ENCODE data around the gene RAB40B.
"Not testable (repeated sequence)": the region's sequence is repeated elsewhere in the genome, so short reads cannot be mapped to it uniquely, and the experiment has no call there.

The RAB40B gene

GRCh38 chr17:82657926-82658325 is 40.6 kb downstream of the RAB40B start:
- no peak for DNase-seq
- Histone ChIP-seq H3K27ac (no peak overlapping the region), H3K27me3 (replicated peaks) (no peaks in the 10 kb centered on the region), H3K4me3 (ENCODE audit: low read depth, low read length) (no peak overlapping the region), H3K36me3 (replicated peaks) (no peaks in the 10 kb centered on the region)
- in situ Hi-C loops (cut with HindIII; ENCODE audit: low pct_ligation_motif_present, low sequenced_read_pairs), result no loop called here
- TF ChIP-seq CTCF (IDR thresholded peaks at IDR 0.05; ENCODE audit: low read depth, low read length, missing control alignments), result no peak

GRCh38 chr17:82656266-82656665 is 42.2 kb downstream of the RAB40B start:
- no peak for DNase-seq
- Histone ChIP-seq H3K27ac (no peak overlapping the region), H3K27me3 (replicated peaks) (no peaks in the 10 kb centered on the region), H3K36me3 (replicated peaks) (no peaks in the 10 kb centered on the region), H3K4me3 (ENCODE audit: low read depth, low read length) (no peak overlapping the region)
- in situ Hi-C loops (cut with HindIII; ENCODE audit: low pct_ligation_motif_present, low sequenced_read_pairs), result no loop called here
- no peak for TF ChIP-seq CTCF (IDR thresholded peaks at IDR 0.05; ENCODE audit: low read depth, low read length, missing control alignments)

GRCh38 chr17:82655523-82655922 is 43.0 kb downstream of the RAB40B start:
- no peak for TF ChIP-seq CTCF (IDR thresholded peaks at IDR 0.05; ENCODE audit: low read depth, low read length, missing control alignments)
- Histone ChIP-seq H3K27ac (no peak overlapping the region), H3K4me3 (ENCODE audit: low read depth, low read length) (no peak overlapping the region), H3K27me3 (replicated peaks) (no peaks in the 10 kb centered on the region), H3K36me3 (replicated peaks) (no peaks in the 10 kb centered on the region)
- in situ Hi-C loops (cut with HindIII; ENCODE audit: low pct_ligation_motif_present, low sequenced_read_pairs), result no loop called here
- no peak for DNase-seq

GRCh38 chr17:82655038-82655479 is 43.4 kb downstream of the RAB40B start:
- no peak overlapping the region for H3K27ac ChIP-seq
- no peak overlapping the region for H3K4me3 ChIP-seq (ENCODE audit: low read depth, low read length)
- in situ Hi-C loops (cut with HindIII; ENCODE audit: low pct_ligation_motif_present, low sequenced_read_pairs), result no loop called here
- no peaks in the 10 kb centered on the region for H3K27me3 ChIP-seq (replicated peaks)
- peak; percentile 10 for DNase-seq
- no peak for TF ChIP-seq CTCF (IDR thresholded peaks at IDR 0.05; ENCODE audit: low read depth, low read length, missing control alignments)
- no peaks in the 10 kb centered on the region for H3K36me3 ChIP-seq (replicated peaks)

GRCh38 chr17:82654611-82655010 is 43.9 kb downstream of the RAB40B start:
- H3K4me3 ChIP-seq (ENCODE audit: low read depth, low read length); DNase-seq; H3K27ac ChIP-seq; H3K36me3 ChIP-seq (replicated peaks); H3K27me3 ChIP-seq (replicated peaks); in situ Hi-C loops (cut with HindIII; ENCODE audit: low pct_ligation_motif_present, low sequenced_read_pairs): not testable (repeated sequence)

- H3K27ac ChIP-seq, result no peak overlapping the region
- no peaks in the 10 kb centered on the region for H3K27me3 ChIP-seq (replicated peaks)
- no peak for TF ChIP-seq CTCF (IDR thresholded peaks at IDR 0.05; ENCODE audit: low read depth, low read length, missing control alignments)
- no peak for DNase-seq
- no peak overlapping the region for H3K4me3 ChIP-seq (ENCODE audit: low read depth, low read length)
- in situ Hi-C loops (cut with HindIII; ENCODE audit: low pct_ligation_motif_present, low sequenced_read_pairs), result no loop called here
- H3K36me3 ChIP-seq (replicated peaks), result no peaks in the 10 kb centered on the region
Measured at GRCh38 chr17:82653651-82654528, 44.6 kb downstream of the RAB40B start.

Measured in brain microvascular endothelial cell (primary cell).